Endothelial cell of umbilical vein (primary cell): ENCODE data around the gene FAM3D. TPM values are rescaled to one million over a fixed set of nuclear protein-coding genes. Genes with fewer than 3 reads are reported as not detected.
A peak's percentile ranks its signal among the peaks of the same experiment; 100 is the strongest.

Experiments
- BruUV-seq: library from RNA; stranded (reverse); fragments of 400-500 nt; replicated peaks from 2 replicates; lab custom pipeline; 2021; lab: Mats Ljungman, UMichigan
- CTCF ChIA-PET: fragments of 300-600, 350-600 bp; sonication (Branson Sonifier 250); formaldehyde crosslinking; loops from one replicate; lab custom pipeline; 2021; ENCODE audit warnings: antibody characterized with exemption, inconsistent platforms; lab: Charles Lee
- POLR2A ChIA-PET: fragments of 300-600, 350-600 bp; sonication (Branson Sonifier 250); formaldehyde crosslinking; loops from one replicate; lab custom pipeline; 2021; ENCODE audit warnings: antibody characterized with exemption, inconsistent platforms; lab: Charles Lee
- DNase-seq: peaks from one replicate; pipeline ENCODE4 v3.0.0-alpha.2; 2011; ENCODE audit warnings: low read depth, low spot score
- FAIRE-seq: peaks from 2 replicates; lab custom pipeline; 2011; peaks lifted over from hg19 to GRCh38; lab: Jason Lieb, UNC
- H2AFZ ChIP-seq: 2 replicates; pipeline ENCODE4 v1.6.0; 2012; ENCODE audit warnings: low read depth, low read length, control low read depth, inconsistent platforms
- H3K27ac ChIP-seq: 2 replicates; pipeline ENCODE4 v1.5.1; 2011; ENCODE audit warnings: low read depth, mild to moderate bottlenecking, control low read depth, low read length, moderate library complexity; ENCODE audit not compliant: insufficient read depth
- H3K27me3 ChIP-seq, 2 experiments: 2 replicates each; pipeline versions ENCODE4 v1.6.0 to v1.6.1; 2011; ENCODE audit warnings: low read length in 2 of 2, mixed read lengths in 1 of 2; ENCODE audit not compliant: control insufficient read depth in 2 of 2, insufficient read depth in 2 of 2
- H3K36me3 ChIP-seq, 2 experiments: 2 replicates in 1 of 2; 3 replicates in 1 of 2; pipeline ENCODE4 v1.5.1; 2011; ENCODE audit warnings: low read length in 2 of 2, mild to moderate bottlenecking in 1 of 2, moderate library complexity in 1 of 2; ENCODE audit not compliant: control insufficient read depth in 2 of 2, insufficient read depth in 2 of 2; ENCODE audit errors: extremely low read depth in 1 of 2
- H3K4me1 ChIP-seq: 3 replicates; pipeline ENCODE4 v1.5.1; 2011; ENCODE audit warnings: mild to moderate bottlenecking, low read length; ENCODE audit not compliant: control insufficient read depth, insufficient read depth; ENCODE audit errors: extremely low read depth
- H3K4me2 ChIP-seq: 2 replicates; pipeline ENCODE4 v1.6.1; 2011; ENCODE audit warnings: low read length, control low read depth, mixed read lengths; ENCODE audit not compliant: insufficient read depth
- H3K4me3 ChIP-seq, 3 experiments: fragments of 200-600 bp in 1 of 3; sonication (generic), shearing (Covaris generic) in 1 of 3; replicated peaks in 1 of 3; 2 replicates each; pipeline ENCODE4 v1.5.1; 2011 to 2016; ENCODE audit warnings: control low read depth in 3 of 3, low read length in 3 of 3, mild to moderate bottlenecking in 2 of 3, inconsistent platforms in 1 of 3, low read depth in 1 of 3, moderate library complexity in 1 of 3; ENCODE audit not compliant: insufficient read depth in 1 of 3
- H3K79me2 ChIP-seq: 2 replicates; pipeline ENCODE4 v1.6.0; 2012; ENCODE audit warnings: low read length, inconsistent platforms; ENCODE audit not compliant: control insufficient read depth, insufficient read depth
- H3K9ac ChIP-seq: replicated peaks from 2 replicates; pipeline ENCODE3; 2011; ENCODE audit warnings: low read length, control low read depth; ENCODE audit not compliant: insufficient read depth; ENCODE audit errors: extremely low read depth
- H3K9me1 ChIP-seq: replicated peaks from 3 replicates; pipeline ENCODE4 v1.6.0; 2011; ENCODE audit warnings: mild to moderate bottlenecking, low read length; ENCODE audit not compliant: control insufficient read depth, insufficient read depth; ENCODE audit errors: extremely low read depth
- H3K9me3 ChIP-seq: replicated peaks from 2 replicates; pipeline ENCODE4 v1.5.1; 2012; ENCODE audit warnings: low read length, inconsistent platforms; ENCODE audit not compliant: control insufficient read depth, insufficient read depth
- H4K20me1 ChIP-seq: replicated peaks from 2 replicates; pipeline ENCODE3; 2011; ENCODE audit warnings: mild to moderate bottlenecking, low read length; ENCODE audit not compliant: control insufficient read depth, insufficient read depth; ENCODE audit errors: extremely low read depth
- EZH2 ChIP-seq: IDR thresholded peaks from 2 replicates; pipeline ENCODE4 v1.6.1; 2012; ENCODE audit warnings: borderline replicate concordance, low read depth, mild to moderate bottlenecking, moderate library complexity, low read length, inconsistent platforms; ENCODE audit not compliant: severe bottlenecking
- FOS ChIP-seq: IDR thresholded peaks from 2 replicates; pipeline ENCODE4 v1.6.1; 2011; ENCODE audit warnings: mild to moderate bottlenecking, low read length, moderate library complexity, borderline replicate concordance; ENCODE audit not compliant: insufficient read depth
- GATA2 ChIP-seq: IDR thresholded peaks from 2 replicates; pipeline ENCODE4 v1.7.0; 2011; ENCODE audit warnings: low read depth, mild to moderate bottlenecking, moderate library complexity, mixed read lengths, low read length; ENCODE audit not compliant: insufficient read length, insufficient read depth
- JUN ChIP-seq: IDR thresholded peaks from 2 replicates; pipeline ENCODE4 v1.6.1; 2011; ENCODE audit warnings: borderline replicate concordance, low read depth; ENCODE audit not compliant: insufficient read length, insufficient read depth
- MYC ChIP-seq: IDR thresholded peaks from one replicate; pipeline ENCODE4 v1.6.1; 2011; ENCODE audit warnings: mild to moderate bottlenecking, low read depth, low read length
- POLR2A ChIP-seq: IDR thresholded peaks from 2 replicates; pipeline ENCODE4 v1.6.1; 2012; ENCODE audit warnings: low read depth, mild to moderate bottlenecking, control low read depth, low read length
- POLR2AphosphoS5 ChIP-seq: IDR thresholded peaks from 2 replicates; pipeline ENCODE4 v1.6.1; 2012; ENCODE audit warnings: low read depth, mild to moderate bottlenecking, control low read depth, low read length, moderate library complexity; ENCODE audit not compliant: insufficient read depth
- dilution Hi-C: fragments of 300-500 bp; cut with MboI; formaldehyde crosslinking; loops from one replicate; pipeline ENCODE4 v1.15.0; 2019; ENCODE audit warnings: low sequenced_read_pairs; ENCODE audit not compliant: extremely low pct_ligation_motif_present
- intact Hi-C: fragments of 100-400 bp; cut with micrococcal nuclease; formaldehyde crosslinking; loops from one replicate; pipeline ENCODE4 v1.10.0; 2022
- polyA plus RNA-seq, 4 experiments: library from polyadenylated mRNA; depleted of rRNA in 3 of 4; stranded (reverse) in 3 of 4; unstranded in 1 of 4; fragments of >200 nt; gene quantifications; 2 replicates each; pipeline versions ENCODE4 v1.2.1 to v1.2.3, GENCODE V29; 2011 to 2012; ENCODE audit warnings: missing spikeins in 1 of 4
- total RNA-seq: library from RNA; stranded (reverse); gene quantifications from 2 replicates; pipeline ENCODE4 v1.2.3, GENCODE V29; 2021
- TF ChIP-seq, protein P1 (sequence below), 2 donors: IDR thresholded peaks; 1 replicate in 1 of 2; 2 replicates in 1 of 2; pipeline ENCODE4 v1.5.1; 2011; ENCODE audit warnings: low read length in 2 of 2, mild to moderate bottlenecking in 2 of 2, moderate library complexity in 2 of 2, control low read depth in 1 of 2, inconsistent platforms in 1 of 2, low read depth in 1 of 2; ENCODE audit not compliant: insufficient read depth in 1 of 2; ENCODE audit errors: extremely low read depth in 1 of 2
- TF ChIP-seq, protein P2 (sequence below): IDR thresholded peaks from 2 replicates; pipeline ENCODE4 v1.6.1; 2011; ENCODE audit not compliant: insufficient read depth, insufficient read length

Gene FAM3D
- total and polyA plus RNA-seq, 2 donors (not counting 3 experiments of a cell fraction or from before 2014, with no cell fraction given), result 0.12 TPM; not detected in 1

DNA sequence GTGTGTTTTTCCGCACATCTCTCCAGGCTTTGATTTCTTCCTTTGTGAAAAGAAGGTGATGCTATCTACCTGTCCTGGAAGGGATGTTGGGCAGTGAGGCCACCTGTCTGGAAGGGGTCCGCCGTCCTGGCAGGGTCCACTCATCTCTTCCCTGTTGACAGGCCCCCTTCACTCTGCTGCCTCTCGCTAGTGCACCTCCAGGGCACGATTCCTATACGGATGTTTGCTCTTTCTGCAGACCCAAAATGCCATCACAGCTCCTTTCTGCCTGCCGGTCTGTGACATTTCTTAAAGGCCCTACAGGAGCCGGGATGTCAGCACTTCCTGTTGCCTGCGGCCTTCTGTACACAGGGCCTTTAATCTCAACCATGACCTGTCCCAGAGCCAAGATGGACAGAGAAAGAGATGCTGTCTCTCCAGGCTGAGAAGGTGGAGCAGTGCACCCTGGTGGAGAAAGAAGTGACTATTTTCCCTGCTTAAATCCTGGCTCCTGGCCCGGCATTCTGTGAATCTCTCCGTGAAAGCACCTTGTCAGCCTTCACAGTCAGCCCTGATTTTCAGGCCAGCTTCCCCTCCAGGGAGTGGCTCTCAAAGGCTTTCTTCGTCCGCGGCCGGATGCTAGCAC lies 7.4 kb downstream of the FAM3D start:
- H3K9ac ChIP-seq, result no peak overlapping the region
- TF ChIP-seq, protein P1, sequence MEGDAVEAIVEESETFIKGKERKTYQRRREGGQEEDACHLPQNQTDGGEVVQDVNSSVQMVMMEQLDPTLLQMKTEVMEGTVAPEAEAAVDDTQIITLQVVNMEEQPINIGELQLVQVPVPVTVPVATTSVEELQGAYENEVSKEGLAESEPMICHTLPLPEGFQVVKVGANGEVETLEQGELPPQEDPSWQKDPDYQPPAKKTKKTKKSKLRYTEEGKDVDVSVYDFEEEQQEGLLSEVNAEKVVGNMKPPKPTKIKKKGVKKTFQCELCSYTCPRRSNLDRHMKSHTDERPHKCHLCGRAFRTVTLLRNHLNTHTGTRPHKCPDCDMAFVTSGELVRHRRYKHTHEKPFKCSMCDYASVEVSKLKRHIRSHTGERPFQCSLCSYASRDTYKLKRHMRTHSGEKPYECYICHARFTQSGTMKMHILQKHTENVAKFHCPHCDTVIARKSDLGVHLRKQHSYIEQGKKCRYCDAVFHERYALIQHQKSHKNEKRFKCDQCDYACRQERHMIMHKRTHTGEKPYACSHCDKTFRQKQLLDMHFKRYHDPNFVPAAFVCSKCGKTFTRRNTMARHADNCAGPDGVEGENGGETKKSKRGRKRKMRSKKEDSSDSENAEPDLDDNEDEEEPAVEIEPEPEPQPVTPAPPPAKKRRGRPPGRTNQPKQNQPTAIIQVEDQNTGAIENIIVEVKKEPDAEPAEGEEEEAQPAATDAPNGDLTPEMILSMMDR (IDR thresholded peaks at IDR 0.05; ENCODE audit: extremely low read depth in 1 of 2, insufficient read depth in 1 of 2, low read depth in 1 of 2, low read length in 2 of 2), result peak; percentile 49 to 60
- TF ChIP-seq MYC, result no peak
- POLR2A ChIA-PET, result no interaction called here
- peaks cover 0 to 2% of the 10 kb centered on the region in 2 experiments for H3K27me3 ChIP-seq
- peaks cover 2% of the 10 kb centered on the region for H3K4me1 ChIP-seq
- no TSS peak for BruUV-seq
- no peak overlapping the region for H2AFZ ChIP-seq
- peak; percentile 97 for FAIRE-seq
- no peaks in the 10 kb centered on the region for H3K9me1 ChIP-seq
- DNase-seq, result peak; percentile 59
- H3K4me2 ChIP-seq, result no peak overlapping the region
- H3K79me2 ChIP-seq, result no peaks in the 10 kb centered on the region
- no peaks in the 10 kb centered on the region for H4K20me1 ChIP-seq
- no peak overlapping the region for H3K4me3 ChIP-seq
- dilution Hi-C loops (no loop called here), intact Hi-C loops (loop anchor here (1.0 kb wide), 5 partner anchors 8 to 99 kb away; no protein-coding TSS in a partner anchor)
- CTCF ChIA-PET, result interaction anchor here (0.8 to 7.0 kb wide), 5 partner anchors 18 to 394 kb away, joined by 3 to 118 read pairs (median 9); no protein-coding TSS in a partner anchor
- no peak overlapping the region for H3K27ac ChIP-seq
- no peaks in the 10 kb centered on the region for H3K36me3 ChIP-seq
- no peaks in the 10 kb centered on the region for H3K9me3 ChIP-seq

DNA sequence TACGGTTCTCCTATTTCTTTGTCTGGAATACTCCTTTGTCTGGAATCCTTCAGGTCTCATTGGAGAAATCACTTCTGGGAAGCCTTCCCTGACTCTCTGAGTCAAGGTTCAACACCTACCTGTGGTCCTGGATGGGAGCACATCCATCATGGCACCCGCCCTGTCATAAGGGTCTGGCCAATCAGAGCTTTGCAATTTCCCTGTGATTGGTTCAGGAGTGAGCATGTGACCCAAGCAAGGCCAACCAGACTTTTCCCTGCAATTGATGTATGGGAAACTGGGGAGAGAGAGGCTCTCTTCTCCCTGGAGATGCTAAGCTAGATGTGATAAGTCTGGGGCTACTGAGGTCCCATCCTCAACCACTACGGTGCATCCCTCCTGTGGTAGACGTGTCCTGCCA lies 8.1 kb downstream of the FAM3D start:
- TF ChIP-seq JUN (no peak), POLR2A (no peak), EZH2 (no peak), GATA2 (no peak), POLR2AphosphoS5 (no peak), FOS (no peak), MYC (no peak)
- TF ChIP-seq, protein P2, sequence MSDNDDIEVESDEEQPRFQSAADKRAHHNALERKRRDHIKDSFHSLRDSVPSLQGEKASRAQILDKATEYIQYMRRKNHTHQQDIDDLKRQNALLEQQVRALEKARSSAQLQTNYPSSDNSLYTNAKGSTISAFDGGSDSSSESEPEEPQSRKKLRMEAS, result no peak
- TF ChIP-seq, protein P1 (IDR thresholded peaks at IDR 0.05; ENCODE audit: extremely low read depth in 1 of 2, insufficient read depth in 1 of 2, low read depth in 1 of 2, low read length in 2 of 2), result no peak
- no TSS peak for BruUV-seq
- peaks cover 0 to 2% of the 10 kb centered on the region in 2 experiments for H3K27me3 ChIP-seq
- ChIA-PET POLR2A (no interaction called here), CTCF (interaction anchor here (1.0 to 7.0 kb wide), 5 partner anchors 17 to 394 kb away, joined by 3 to 118 read pairs (median 9); no protein-coding TSS in a partner anchor)
- no peak overlapping the region for H3K27ac ChIP-seq
- intact Hi-C loops (no loop called here), dilution Hi-C loops (no loop called here)
- FAIRE-seq, result no peak
- no peaks in the 10 kb centered on the region for H3K9me3 ChIP-seq
- H3K4me1 ChIP-seq, result peaks cover 2% of the 10 kb centered on the region
- H3K4me2 ChIP-seq, result no peak overlapping the region
- no peaks in the 10 kb centered on the region for H3K9me1 ChIP-seq
- no peak overlapping the region for H3K4me3 ChIP-seq
- no peaks in the 10 kb centered on the region for H3K36me3 ChIP-seq
- H3K9ac ChIP-seq, result no peak overlapping the region
- no peak for DNase-seq
- no peak overlapping the region for H2AFZ ChIP-seq
- no peaks in the 10 kb centered on the region for H4K20me1 ChIP-seq
- no peaks in the 10 kb centered on the region for H3K79me2 ChIP-seq
